Keratinocyte (primary cell): ENCODE results near the gene COX8A. TPM values are rescaled to one million over a fixed set of nuclear protein-coding genes. Genes with fewer than 3 reads are reported as not detected.

Source experiments
- DNase-seq: peaks from one replicate; pipeline ENCODE4 v3.0.0-alpha.2; 2011; ENCODE audit warnings: low read depth, missing footprints, low spot score
- FAIRE-seq: peaks from 2 replicates; lab custom pipeline; 2011; peaks lifted over from hg19 to GRCh38; lab: Jason Lieb, UNC
- H2AFZ ChIP-seq: 2 replicates; pipeline ENCODE4 v1.6.0; 2012; ENCODE audit warnings: low read length, control low read depth, inconsistent platforms; ENCODE audit not compliant: control insufficient read depth
- H3K27ac ChIP-seq: 2 replicates; pipeline ENCODE4 v1.5.1; 2011; ENCODE audit warnings: low read length; ENCODE audit not compliant: control insufficient read depth, insufficient read depth
- H3K27me3 ChIP-seq: 3 replicates; pipeline ENCODE4 v1.6.0; 2011; ENCODE audit warnings: low read length; ENCODE audit not compliant: control insufficient read depth, insufficient read depth; ENCODE audit errors: extremely low read depth
- H3K36me3 ChIP-seq, 2 experiments: 2 replicates in 1 of 2; 3 replicates in 1 of 2; pipeline ENCODE4 v1.5.1; 2011; ENCODE audit warnings: low read length in 2 of 2, mild to moderate bottlenecking in 1 of 2; ENCODE audit not compliant: control insufficient read depth in 2 of 2, insufficient read depth in 2 of 2; ENCODE audit errors: extremely low read depth in 1 of 2
- H3K4me1 ChIP-seq: 3 replicates; pipeline ENCODE4 v1.5.1; 2011; ENCODE audit warnings: low read length; ENCODE audit not compliant: control insufficient read depth, insufficient read depth; ENCODE audit errors: extremely low read depth
- H3K4me2 ChIP-seq: 3 replicates; pipeline ENCODE4 v1.6.0; 2011; ENCODE audit warnings: low read depth, low read length; ENCODE audit not compliant: control insufficient read depth, insufficient read depth; ENCODE audit errors: extremely low read depth
- H3K4me3 ChIP-seq, 3 experiments: fragments of 200-600 bp in 1 of 3; sonication (generic) in 1 of 3; 2 replicates in 2 of 3; 3 replicates in 1 of 3; pipeline ENCODE4 v1.5.1; 2011 to 2016; ENCODE audit warnings: low read length in 3 of 3, mild to moderate bottlenecking in 3 of 3, control low read depth in 2 of 3, inconsistent platforms in 1 of 3, low read depth in 1 of 3, mixed read lengths in 1 of 3, mixed run types in 1 of 3, moderate library complexity in 1 of 3; ENCODE audit not compliant: control insufficient read depth in 2 of 3, insufficient read depth in 2 of 3; ENCODE audit errors: extremely low read depth in 1 of 3
- H3K79me2 ChIP-seq: 2 replicates; pipeline ENCODE4 v1.6.0; 2012; ENCODE audit warnings: low read length; ENCODE audit not compliant: control insufficient read depth, insufficient read depth
- H3K9ac ChIP-seq: 3 replicates; pipeline ENCODE4 v1.6.0; 2011; ENCODE audit warnings: low read length; ENCODE audit not compliant: control insufficient read depth, insufficient read depth; ENCODE audit errors: extremely low read depth
- H3K9me1 ChIP-seq: 3 replicates; pipeline ENCODE4 v1.6.0; 2011; ENCODE audit warnings: low read length; ENCODE audit not compliant: control insufficient read depth, insufficient read depth; ENCODE audit errors: extremely low read depth
- H3K9me3 ChIP-seq: 2 replicates; pipeline ENCODE4 v1.5.1; 2012; ENCODE audit warnings: low read depth, low read length; ENCODE audit not compliant: control insufficient read depth
- H4K20me1 ChIP-seq: 3 replicates; pipeline ENCODE4 v1.6.0; 2011; ENCODE audit warnings: low read length; ENCODE audit not compliant: control insufficient read depth, insufficient read depth; ENCODE audit errors: extremely low read depth
- EZH2 ChIP-seq: IDR thresholded peaks from one replicate; pipeline ENCODE4 v1.6.1; 2012; ENCODE audit warnings: inconsistent platforms, mild to moderate bottlenecking, low read length, moderate library complexity
- dilution Hi-C: fragments of 300-500 bp; cut with MboI; formaldehyde crosslinking; loops from one replicate; pipeline ENCODE4 v1.7.0; 2020; ENCODE audit warnings: low sequenced_read_pairs; ENCODE audit not compliant: extremely low pct_ligation_motif_present
- polyA plus RNA-seq, 5 experiments: library from polyadenylated mRNA; depleted of rRNA in 3 of 5; stranded (reverse) in 3 of 5; stranded (forward) in 1 of 5; unstranded in 1 of 5; fragments of >200 nt; gene quantifications; 1 replicate in 1 of 5; 2 replicates in 3 of 5; 3 replicates in 1 of 5; pipeline versions ENCODE4 v1.2.1 to v1.2.3, GENCODE V29; 2011 to 2012; ENCODE audit warnings: missing spikeins in 2 of 5, low read depth in 1 of 5, low replicate concordance in 1 of 5
- TF ChIP-seq, protein P1 (sequence below), 3 experiments: IDR thresholded peaks in 1 of 3; conservative IDR thresholded peaks in 1 of 3; optimal IDR thresholded peaks in 1 of 3; 2 replicates in 2 of 3; 3 replicates in 1 of 3; pipeline versions ENCODE3 to v1.5.1; 2011; ENCODE audit warnings: low read length in 3 of 3, mild to moderate bottlenecking in 3 of 3, moderate library complexity in 2 of 3, control low read depth in 1 of 3, inconsistent platforms in 1 of 3; ENCODE audit not compliant: insufficient read depth in 2 of 3; ENCODE audit errors: extremely low read depth in 1 of 3

Gene COX8A
- polyA plus RNA-seq, 1 donor (not counting 4 experiments of a cell fraction or from before 2014, with no cell fraction given): 159 TPM

DNA sequence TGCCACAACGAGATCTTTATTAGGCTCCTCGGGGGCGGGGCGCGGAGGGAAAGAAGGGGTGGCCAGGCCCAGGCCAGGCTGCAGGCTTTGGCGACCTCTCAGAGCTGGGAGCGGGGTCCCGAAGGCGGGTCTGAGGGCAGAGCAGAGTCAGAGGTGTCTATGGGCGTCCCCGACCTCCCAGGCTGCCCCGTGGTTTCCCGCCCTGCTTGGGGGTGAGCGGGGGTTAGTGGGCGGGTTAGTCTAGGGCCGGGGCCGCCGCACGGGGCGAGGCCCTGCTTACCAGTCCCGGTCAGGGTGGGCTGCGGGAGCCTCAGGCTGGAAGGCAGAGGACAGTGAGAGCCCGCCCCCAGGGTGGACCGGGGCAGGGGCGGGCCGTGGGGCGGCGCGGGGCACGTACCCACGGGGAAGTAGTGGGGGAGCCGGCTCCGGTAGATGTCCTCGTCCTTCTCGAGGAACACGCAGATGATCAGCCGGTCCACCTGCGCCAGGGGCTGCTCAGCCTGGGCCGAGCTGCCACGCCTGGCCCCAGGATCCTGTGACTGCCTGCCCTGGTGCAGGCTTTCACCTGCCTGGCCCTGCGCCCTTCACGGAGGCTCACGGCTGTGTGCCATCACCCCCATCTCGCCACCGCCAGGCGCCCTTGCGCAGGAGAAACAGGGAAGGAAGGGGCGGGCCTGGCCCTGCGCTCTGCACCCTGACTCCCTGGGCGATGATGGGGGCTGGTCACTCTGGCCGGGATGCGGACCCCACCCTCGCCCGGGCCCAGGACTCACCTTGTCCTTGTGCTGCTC is 24.3 kb downstream of the COX8A start:
- no peak for DNase-seq
- FAIRE-seq: no peak
- Histone ChIP-seq H3K4me1 (peaks cover 10% of the 10 kb centered on the region), H4K20me1 (peaks cover 6% of the 10 kb centered on the region), H3K9ac (no peak overlapping the region), H3K36me3 (peaks cover 12 to 24% of the 10 kb centered on the region in 2 experiments), H3K9me3 (no peaks in the 10 kb centered on the region), H3K9me1 (peaks cover 2% of the 10 kb centered on the region), H3K27me3 (no peaks in the 10 kb centered on the region), H2AFZ (no peak overlapping the region), H3K79me2 (peaks cover 3% of the 10 kb centered on the region), H3K4me3 (no peak overlapping the region), H3K27ac (no peak overlapping the region), H3K4me2 (peak overlapping the region; percentile 16)
- TF ChIP-seq, protein P1, sequence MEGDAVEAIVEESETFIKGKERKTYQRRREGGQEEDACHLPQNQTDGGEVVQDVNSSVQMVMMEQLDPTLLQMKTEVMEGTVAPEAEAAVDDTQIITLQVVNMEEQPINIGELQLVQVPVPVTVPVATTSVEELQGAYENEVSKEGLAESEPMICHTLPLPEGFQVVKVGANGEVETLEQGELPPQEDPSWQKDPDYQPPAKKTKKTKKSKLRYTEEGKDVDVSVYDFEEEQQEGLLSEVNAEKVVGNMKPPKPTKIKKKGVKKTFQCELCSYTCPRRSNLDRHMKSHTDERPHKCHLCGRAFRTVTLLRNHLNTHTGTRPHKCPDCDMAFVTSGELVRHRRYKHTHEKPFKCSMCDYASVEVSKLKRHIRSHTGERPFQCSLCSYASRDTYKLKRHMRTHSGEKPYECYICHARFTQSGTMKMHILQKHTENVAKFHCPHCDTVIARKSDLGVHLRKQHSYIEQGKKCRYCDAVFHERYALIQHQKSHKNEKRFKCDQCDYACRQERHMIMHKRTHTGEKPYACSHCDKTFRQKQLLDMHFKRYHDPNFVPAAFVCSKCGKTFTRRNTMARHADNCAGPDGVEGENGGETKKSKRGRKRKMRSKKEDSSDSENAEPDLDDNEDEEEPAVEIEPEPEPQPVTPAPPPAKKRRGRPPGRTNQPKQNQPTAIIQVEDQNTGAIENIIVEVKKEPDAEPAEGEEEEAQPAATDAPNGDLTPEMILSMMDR (optimal IDR thresholded peaks at IDR 0.05 in 1 of 3, IDR thresholded peaks at IDR 0.05 in 1 of 3, conservative IDR thresholded peaks at IDR 0.05 in 1 of 3; ENCODE audit: extremely low read depth in 1 of 3, insufficient read depth in 2 of 3, low read length in 3 of 3): peak in 2 of 3 experiments; percentile 29 to 35
- no peak for TF ChIP-seq EZH2
- dilution Hi-C loops: no loop called here

DNA sequence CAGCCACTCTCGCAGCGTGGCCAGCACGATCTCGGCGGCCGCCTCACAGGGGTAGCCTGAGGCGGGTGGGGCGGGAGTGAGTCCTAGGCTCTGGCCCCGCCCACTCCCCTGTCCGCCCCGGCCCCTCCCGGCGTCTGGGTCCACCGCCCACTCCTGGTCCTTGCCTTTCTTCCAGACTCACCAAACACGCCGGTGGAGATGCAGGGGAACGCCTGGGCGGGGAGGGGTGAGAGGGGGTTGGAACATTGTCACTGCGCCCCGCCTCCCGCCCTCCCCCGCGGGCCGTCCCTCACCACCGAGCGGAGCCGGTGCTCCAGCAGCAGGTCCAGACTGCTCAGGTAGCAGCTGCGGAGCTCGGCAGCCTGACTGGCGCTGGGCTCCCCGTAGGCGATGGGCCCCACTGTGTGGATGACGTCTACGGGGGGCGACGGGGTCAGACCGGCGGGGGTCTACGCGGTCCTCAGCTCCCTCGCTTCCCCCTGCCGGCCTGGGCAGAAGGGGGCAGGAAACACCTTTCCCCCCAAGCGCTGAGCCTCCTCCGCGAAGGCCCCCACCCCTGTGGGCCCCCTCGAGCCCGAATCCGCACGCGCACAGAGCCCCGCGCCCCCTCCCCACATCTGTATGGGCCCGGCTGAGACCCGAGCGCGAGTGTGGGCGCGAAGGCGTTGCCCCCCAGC is 25.1 kb downstream of the COX8A start:
- peaks cover 10% of the 10 kb centered on the region for H3K4me1 ChIP-seq
- no peak overlapping the region for H3K9ac ChIP-seq
- peaks cover 2% of the 10 kb centered on the region for H3K9me1 ChIP-seq
- peak; percentile 34 for FAIRE-seq
- no peaks in the 10 kb centered on the region for H3K9me3 ChIP-seq
- peak overlapping the region; percentile 51 for H3K4me2 ChIP-seq
- H3K27ac ChIP-seq: no peak overlapping the region
- no peaks in the 10 kb centered on the region for H3K27me3 ChIP-seq
- H3K79me2 ChIP-seq: no peaks in the 10 kb centered on the region
- peaks cover 12 to 21% of the 10 kb centered on the region in 2 experiments for H3K36me3 ChIP-seq
- H3K4me3 ChIP-seq: no peak overlapping the region
- TF ChIP-seq, protein P1 (optimal IDR thresholded peaks at IDR 0.05 in 1 of 3, IDR thresholded peaks at IDR 0.05 in 1 of 3, conservative IDR thresholded peaks at IDR 0.05 in 1 of 3; ENCODE audit: extremely low read depth in 1 of 3, insufficient read depth in 2 of 3, low read length in 3 of 3): peak in 1 of 3 experiments; percentile 5
- TF ChIP-seq EZH2: no peak
- H2AFZ ChIP-seq: no peak overlapping the region
- dilution Hi-C loops: loop anchor here (10.0 kb wide), 1 partner anchor 135 kb away; no protein-coding TSS in a partner anchor
- DNase-seq: peak; percentile 71
- peaks cover 6% of the 10 kb centered on the region for H4K20me1 ChIP-seq
